Ovary (tissue), 9 donors: ENCODE results near the gene CACNA1A. TPM values are rescaled to one million over a fixed set of nuclear protein-coding genes. Genes with fewer than 3 reads are reported as not detected.

Experiments used
- DNase-seq, 5 donors: peaks; one replicate each; pipeline ENCODE4 v3.0.0-alpha.2; 2019 to 2020
- H3K27ac ChIP-seq, 2 donors: fragments of 200-600 bp; one replicate each; pipeline versions ENCODE4 v1.5.1 to v1.8.0; 2019 to 2022
- H3K27me3 ChIP-seq: fragments of 200-600 bp; one replicate; pipeline ENCODE4 v1.8.0; 2022
- H3K36me3 ChIP-seq: fragments of 200-600 bp; sonication (generic); one replicate; pipeline ENCODE4 v1.5.1; 2019
- H3K4me1 ChIP-seq: one replicate; pipeline ENCODE4 v1.8.1; 2013; ENCODE audit warnings: mild to moderate bottlenecking, moderate library complexity; ENCODE audit not compliant: insufficient read depth
- H3K4me3 ChIP-seq: fragments of 200-600 bp; sonication (generic); one replicate; pipeline ENCODE4 v1.5.1; 2017
- H3K9me3 ChIP-seq, 2 donors: fragments of 200-600 bp in 1 of 2; sonication (generic) in 1 of 2; one replicate each; pipeline versions ENCODE4 v1.5.1 to v1.8.1; 2013 to 2019; ENCODE audit warnings: mild to moderate bottlenecking in 1 of 2, moderate library complexity in 1 of 2
- CTCF ChIP-seq, 3 donors: fragments of 450-650 bp in 2 of 3; fragments of 200-600 bp in 1 of 3; IDR thresholded peaks; one replicate each; pipeline versions ENCODE4 v1.5.1 to v1.8.0; 2016 to 2022; ENCODE audit warnings: antibody characterized with exemption in 3 of 3, mild to moderate bottlenecking in 1 of 3
- EP300 ChIP-seq: sonication (generic); formaldehyde crosslinking; IDR thresholded peaks from one replicate; pipeline ENCODE4 v1.6.1; 2017; ENCODE audit warnings: antibody characterized with exemption
- POLR2A ChIP-seq: fragments of 450-650 bp; IDR thresholded peaks from one replicate; pipeline ENCODE4 v1.6.1; 2017; ENCODE audit warnings: antibody characterized with exemption, mild to moderate bottlenecking, moderate library complexity
- WGBS, 3 donors: extraction: QIAGEN DNeasy Blood & Tissue Kit in 1 of 3; methylation state at CpG; one replicate each; pipeline versions ENCODE4 v1.1.5 to v1.1.7; 2013 to 2017; 5-methylcytosine and 5-hydroxymethylcytosine counted together
- intact Hi-C, 4 donors: fragments of 100-400 bp; cut with DNase I; formaldehyde crosslinking; loops; one replicate each; pipeline versions ENCODE4 v1.11.0 to v1.15.1; 2022 to 2023
- polyA plus RNA-seq, 2 donors: library from polyadenylated mRNA; stranded (reverse); fragments of 200-250 nt in 1 of 2; fragments of 350-450 nt in 1 of 2; fragmentation: Illumina TruSeq in 1 of 2; extraction: RNeasy Lipid Tissue Mini Kit (QIAGEN cat#74804) in 1 of 2; gene quantifications; one replicate each; pipeline ENCODE4 v1.2.3, GENCODE V29; 2013 to 2014
- total RNA-seq, 7 donors: library from RNA; depleted of rRNA in 2 of 7; stranded (reverse); fragments of >200 nt in 2 of 7; fragmentation: NEBNext Ultra II Directional in 3 of 7; extraction: Animal tissue kit (Norgen Biotek cat#: 25700) in 3 of 7; gene quantifications; one replicate each; pipeline versions ENCODE4 v1.1.0 to v1.2.4, GENCODE V29; 2016 to 2023
- donor health status: DM: no; HTN: no; CAD: no; lungs with moderate emphysema.
- donor health status: DM: no; HTN: no; CAD: no.
- donor health status: Bipolar disorder and iron deficiency.
- donor health status: DM: yes; HTN: yes; CAD: no.
- donor health status: DM: no; HTN: no; CAD: no.
- donor health status: DM: yes; HTN: yes; CAD: no.

Gene CACNA1A
- total and polyA plus RNA-seq, 9 donors, result 0.60 to 3.3 (median 1.6) TPM

DNA sequence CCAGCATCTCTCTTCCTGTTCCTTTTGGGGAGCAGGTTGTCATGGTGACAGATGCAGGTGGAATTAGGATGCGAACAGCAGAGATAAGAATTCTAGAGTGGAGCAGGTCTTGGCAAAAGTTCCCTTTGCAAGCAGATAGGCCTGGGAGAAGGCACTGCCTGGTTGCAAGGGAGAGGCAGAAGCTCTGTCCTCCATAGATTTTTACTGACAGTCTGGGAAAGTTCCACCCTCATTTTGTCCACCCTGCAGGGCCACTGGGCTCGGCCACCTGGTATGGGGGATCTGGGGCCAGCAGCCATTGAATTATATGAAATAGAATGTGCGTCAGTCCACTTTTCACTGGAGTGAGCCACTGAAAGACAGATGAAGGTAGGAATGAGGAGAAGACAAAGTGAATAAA lies 214.4 kb downstream of the CACNA1A start:
- Histone ChIP-seq H3K36me3 (no peaks in the 10 kb centered on the region), H3K27ac (no peak overlapping the region), H3K27me3 (no peaks in the 10 kb centered on the region), H3K4me1 (no peaks in the 10 kb centered on the region), H3K4me3 (no peak overlapping the region), H3K9me3 (no peaks in the 10 kb centered on the region)
- TF ChIP-seq EP300 (no peak), POLR2A (no peak), CTCF (IDR thresholded peaks at IDR 0.05) (no peak)
- intact Hi-C loops, result no loop called here
- DNase-seq, result no peak
- WGBS, 3 donors, result 72 to 77% (median 74%) methylated on average over 3 of the region's 3 CpGs

DNA sequence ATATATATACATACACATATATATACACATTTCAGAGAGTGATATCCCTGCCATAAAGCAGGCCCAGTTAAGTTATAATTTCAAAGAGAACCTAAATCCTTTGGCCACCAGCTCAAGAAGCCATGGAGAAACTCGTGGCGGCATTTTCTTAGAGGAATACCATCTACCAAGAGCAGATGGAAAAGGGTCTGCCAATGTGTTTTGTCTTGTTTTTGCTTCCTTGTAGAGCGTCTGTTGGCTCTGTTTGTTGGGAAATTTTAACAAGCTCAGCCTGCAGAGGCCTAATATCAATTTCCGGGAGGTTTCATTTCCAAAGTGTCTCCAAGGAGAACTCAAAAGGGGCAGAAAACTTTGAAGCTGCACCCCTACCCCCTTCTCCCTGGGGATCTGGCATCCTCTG lies 215.5 kb downstream of the CACNA1A start:
- 60 to 75% (median 69%) methylated on average over 4 of the region's 4 CpGs for WGBS, 3 donors
- intact Hi-C loops, result no loop called here

GRCh38 chr19:13289295-13289694 lies 217.0 kb downstream of the CACNA1A start:
- Histone ChIP-seq H3K4me3 (no peak overlapping the region), H3K4me1 (no peaks in the 10 kb centered on the region), H3K36me3 (no peaks in the 10 kb centered on the region), H3K9me3 (no peaks in the 10 kb centered on the region), H3K27me3 (no peaks in the 10 kb centered on the region), H3K27ac (no peak overlapping the region)
- intact Hi-C loops, result loop anchor here in 2 of 4 donors (10.0 kb wide), 2 partner anchors 296 to 426 kb away; no protein-coding TSS in a partner anchor
- 90 to 94% (median 91%) methylated on average over 4 of the region's 4 CpGs for WGBS, 3 donors
- DNase-seq, result no peak
- no peak for TF ChIP-seq EP300
- TF ChIP-seq POLR2A, result no peak
- TF ChIP-seq CTCF (IDR thresholded peaks at IDR 0.05), result no peak

More for the DNA sequence above, 215.5 kb downstream of the CACNA1A start:
- Histone ChIP-seq H3K4me3 (no peak overlapping the region), H3K36me3 (no peaks in the 10 kb centered on the region), H3K27ac (no peak overlapping the region), H3K4me1 (no peaks in the 10 kb centered on the region), H3K9me3 (no peaks in the 10 kb centered on the region), H3K27me3 (no peaks in the 10 kb centered on the region)
- TF ChIP-seq POLR2A, result no peak
- TF ChIP-seq EP300, result no peak
- no peak for TF ChIP-seq CTCF (IDR thresholded peaks at IDR 0.05)
- DNase-seq, result no peak

DNA sequence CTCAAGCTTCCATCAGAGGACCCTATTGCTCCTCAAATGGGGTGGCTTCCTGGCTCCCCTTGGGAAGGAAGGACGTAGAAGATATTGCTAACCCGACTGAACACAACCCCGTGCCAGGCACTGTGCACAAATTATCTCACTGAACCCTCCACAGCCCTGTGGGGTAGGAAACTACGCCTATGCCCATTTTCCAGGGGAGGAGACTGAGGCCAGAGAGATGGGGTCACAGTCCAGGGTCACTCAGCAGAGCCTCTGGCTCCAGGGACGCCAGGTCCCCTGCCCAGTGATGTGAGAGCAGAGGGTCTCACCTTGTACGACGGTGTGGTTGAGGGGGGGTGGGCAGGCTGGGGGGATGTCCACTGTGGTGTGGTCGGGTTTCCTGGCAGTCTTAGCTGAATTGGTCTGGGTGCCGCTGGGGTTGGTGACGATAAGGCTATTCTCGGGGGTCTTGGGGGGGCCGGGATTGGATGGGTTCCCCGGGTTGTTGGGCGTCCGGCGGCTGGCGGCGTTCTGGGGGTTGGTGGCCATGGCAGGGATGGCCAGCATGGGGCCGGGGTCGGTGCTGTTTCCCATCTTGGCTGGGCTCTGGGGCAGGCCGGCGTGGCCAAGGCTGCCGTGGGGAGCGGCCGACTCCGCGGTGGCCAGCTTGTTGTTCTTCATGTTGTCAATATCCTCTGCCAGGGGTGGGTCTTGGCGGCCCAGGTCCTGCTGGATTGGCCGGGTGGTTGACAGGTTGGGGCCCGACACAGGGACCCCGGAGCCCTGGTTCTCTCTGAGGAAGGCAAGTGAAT lies 219.9 kb downstream of the CACNA1A start:
- Histone ChIP-seq H3K4me1 (no peaks in the 10 kb centered on the region), H3K36me3 (no peaks in the 10 kb centered on the region), H3K27ac (no peak overlapping the region), H3K9me3 (no peaks in the 10 kb centered on the region), H3K27me3 (no peaks in the 10 kb centered on the region), H3K4me3 (no peak overlapping the region)
- WGBS, 3 donors, result 84 to 90% (median 90%) methylated on average over 30 to 31 of the region's 31 CpGs
- TF ChIP-seq CTCF (IDR thresholded peaks at IDR 0.05), result no peak
- TF ChIP-seq EP300, result no peak
- TF ChIP-seq POLR2A, result no peak
- no peak for DNase-seq
- intact Hi-C loops, result loop anchor here in 2 of 4 donors (10.0 kb wide), 2 partner anchors 298 to 428 kb away; no protein-coding TSS in a partner anchor
